GM23338 (cell line): ENCODE results near the gene PCBP2.

Experiments
- CTCF ChIP-seq, 2 experiments: fragments of 200-600 bp in 1 of 2; sonication (generic) in 1 of 2; conservative IDR thresholded peaks; 2 replicates each; pipeline versions ENCODE4 v1.5.1 to v1.6.1; 2016 to 2017; ENCODE audit warnings: antibody characterized with exemption in 2 of 2, low read depth in 2 of 2, mild to moderate bottlenecking in 2 of 2, moderate library complexity in 1 of 2
- ETS1 ChIP-seq: IDR thresholded peaks from 2 replicates; pipeline ENCODE4 v1.6.1; 2016; ENCODE audit warnings: antibody characterized with exemption
- EZH2 ChIP-seq: fragments of 200-600 bp; sonication (generic); IDR thresholded peaks from one replicate; pipeline ENCODE4 v1.8.0; 2017; ENCODE audit warnings: antibody characterized with exemption, mild to moderate bottlenecking, low read depth; ENCODE audit not compliant: unreplicated experiment
- EZH2phosphoT487 ChIP-seq: fragments of 200-600 bp; sonication (generic); IDR thresholded peaks from one replicate; pipeline ENCODE4 v1.8.1; 2018; ENCODE audit warnings: antibody characterized with exemption; ENCODE audit not compliant: unreplicated experiment
- JUNB ChIP-seq: IDR thresholded peaks from one replicate; pipeline ENCODE4 v1.6.1; 2016; ENCODE audit warnings: antibody characterized with exemption; ENCODE audit not compliant: unreplicated experiment
- NANOG ChIP-seq: IDR thresholded peaks from 2 replicates; pipeline ENCODE4 v1.6.1; 2016; ENCODE audit warnings: antibody characterized with exemption, borderline replicate concordance
- POLR2AphosphoS5 ChIP-seq: IDR thresholded peaks from 2 replicates; pipeline ENCODE4 v1.6.1; 2016; ENCODE audit warnings: antibody characterized with exemption, low read depth
- TF ChIP-seq, protein P1 (sequence below): fragments of 250-450 bp; sonication (Bioruptor Pico); IDR thresholded peaks from 2 replicates; pipeline ENCODE4 v1.5.0; 2020; ENCODE audit warnings: mild to moderate bottlenecking, moderate library complexity

DNA sequence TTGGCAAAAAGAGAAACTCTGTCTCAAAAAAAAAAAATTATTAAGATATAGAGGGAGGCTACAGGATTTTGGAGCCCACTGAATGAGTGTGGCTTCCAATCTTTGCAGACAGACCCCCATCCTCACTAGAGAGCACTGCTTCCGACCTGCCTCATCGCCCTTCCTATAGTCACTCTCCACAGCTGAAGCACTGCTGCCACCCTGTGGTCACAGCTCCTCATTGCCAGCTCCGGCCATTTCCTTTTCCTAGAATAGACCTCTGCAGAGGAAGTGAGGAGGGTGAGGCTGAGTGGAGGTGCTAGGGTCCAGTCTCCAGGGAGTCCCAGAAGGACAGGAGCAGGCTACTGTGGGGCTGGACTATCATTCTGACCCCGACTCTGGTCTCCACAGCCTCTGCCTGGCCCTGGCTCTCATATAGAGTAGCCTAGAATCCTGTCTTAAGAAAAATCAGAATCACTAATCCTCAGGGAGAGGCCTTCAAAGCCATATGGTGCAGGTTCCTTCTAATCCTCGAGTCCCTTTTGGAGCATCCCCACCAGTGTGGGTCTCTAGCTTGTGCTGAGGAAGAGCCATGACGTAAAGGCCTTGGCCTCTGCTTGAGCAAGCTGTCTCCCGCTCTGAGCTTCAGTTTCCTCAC, 56.8 kb downstream of the PCBP2 start:
- TF ChIP-seq NANOG (no peak), JUNB (no peak), CTCF (conservative IDR thresholded peaks at IDR 0.05; ENCODE audit: low read depth in 2 of 2) (peak; percentile 95 to 100), EZH2phosphoT487 (no peak), EZH2 (no peak), POLR2AphosphoS5 (no peak), ETS1 (no peak)
- TF ChIP-seq, protein P1, sequence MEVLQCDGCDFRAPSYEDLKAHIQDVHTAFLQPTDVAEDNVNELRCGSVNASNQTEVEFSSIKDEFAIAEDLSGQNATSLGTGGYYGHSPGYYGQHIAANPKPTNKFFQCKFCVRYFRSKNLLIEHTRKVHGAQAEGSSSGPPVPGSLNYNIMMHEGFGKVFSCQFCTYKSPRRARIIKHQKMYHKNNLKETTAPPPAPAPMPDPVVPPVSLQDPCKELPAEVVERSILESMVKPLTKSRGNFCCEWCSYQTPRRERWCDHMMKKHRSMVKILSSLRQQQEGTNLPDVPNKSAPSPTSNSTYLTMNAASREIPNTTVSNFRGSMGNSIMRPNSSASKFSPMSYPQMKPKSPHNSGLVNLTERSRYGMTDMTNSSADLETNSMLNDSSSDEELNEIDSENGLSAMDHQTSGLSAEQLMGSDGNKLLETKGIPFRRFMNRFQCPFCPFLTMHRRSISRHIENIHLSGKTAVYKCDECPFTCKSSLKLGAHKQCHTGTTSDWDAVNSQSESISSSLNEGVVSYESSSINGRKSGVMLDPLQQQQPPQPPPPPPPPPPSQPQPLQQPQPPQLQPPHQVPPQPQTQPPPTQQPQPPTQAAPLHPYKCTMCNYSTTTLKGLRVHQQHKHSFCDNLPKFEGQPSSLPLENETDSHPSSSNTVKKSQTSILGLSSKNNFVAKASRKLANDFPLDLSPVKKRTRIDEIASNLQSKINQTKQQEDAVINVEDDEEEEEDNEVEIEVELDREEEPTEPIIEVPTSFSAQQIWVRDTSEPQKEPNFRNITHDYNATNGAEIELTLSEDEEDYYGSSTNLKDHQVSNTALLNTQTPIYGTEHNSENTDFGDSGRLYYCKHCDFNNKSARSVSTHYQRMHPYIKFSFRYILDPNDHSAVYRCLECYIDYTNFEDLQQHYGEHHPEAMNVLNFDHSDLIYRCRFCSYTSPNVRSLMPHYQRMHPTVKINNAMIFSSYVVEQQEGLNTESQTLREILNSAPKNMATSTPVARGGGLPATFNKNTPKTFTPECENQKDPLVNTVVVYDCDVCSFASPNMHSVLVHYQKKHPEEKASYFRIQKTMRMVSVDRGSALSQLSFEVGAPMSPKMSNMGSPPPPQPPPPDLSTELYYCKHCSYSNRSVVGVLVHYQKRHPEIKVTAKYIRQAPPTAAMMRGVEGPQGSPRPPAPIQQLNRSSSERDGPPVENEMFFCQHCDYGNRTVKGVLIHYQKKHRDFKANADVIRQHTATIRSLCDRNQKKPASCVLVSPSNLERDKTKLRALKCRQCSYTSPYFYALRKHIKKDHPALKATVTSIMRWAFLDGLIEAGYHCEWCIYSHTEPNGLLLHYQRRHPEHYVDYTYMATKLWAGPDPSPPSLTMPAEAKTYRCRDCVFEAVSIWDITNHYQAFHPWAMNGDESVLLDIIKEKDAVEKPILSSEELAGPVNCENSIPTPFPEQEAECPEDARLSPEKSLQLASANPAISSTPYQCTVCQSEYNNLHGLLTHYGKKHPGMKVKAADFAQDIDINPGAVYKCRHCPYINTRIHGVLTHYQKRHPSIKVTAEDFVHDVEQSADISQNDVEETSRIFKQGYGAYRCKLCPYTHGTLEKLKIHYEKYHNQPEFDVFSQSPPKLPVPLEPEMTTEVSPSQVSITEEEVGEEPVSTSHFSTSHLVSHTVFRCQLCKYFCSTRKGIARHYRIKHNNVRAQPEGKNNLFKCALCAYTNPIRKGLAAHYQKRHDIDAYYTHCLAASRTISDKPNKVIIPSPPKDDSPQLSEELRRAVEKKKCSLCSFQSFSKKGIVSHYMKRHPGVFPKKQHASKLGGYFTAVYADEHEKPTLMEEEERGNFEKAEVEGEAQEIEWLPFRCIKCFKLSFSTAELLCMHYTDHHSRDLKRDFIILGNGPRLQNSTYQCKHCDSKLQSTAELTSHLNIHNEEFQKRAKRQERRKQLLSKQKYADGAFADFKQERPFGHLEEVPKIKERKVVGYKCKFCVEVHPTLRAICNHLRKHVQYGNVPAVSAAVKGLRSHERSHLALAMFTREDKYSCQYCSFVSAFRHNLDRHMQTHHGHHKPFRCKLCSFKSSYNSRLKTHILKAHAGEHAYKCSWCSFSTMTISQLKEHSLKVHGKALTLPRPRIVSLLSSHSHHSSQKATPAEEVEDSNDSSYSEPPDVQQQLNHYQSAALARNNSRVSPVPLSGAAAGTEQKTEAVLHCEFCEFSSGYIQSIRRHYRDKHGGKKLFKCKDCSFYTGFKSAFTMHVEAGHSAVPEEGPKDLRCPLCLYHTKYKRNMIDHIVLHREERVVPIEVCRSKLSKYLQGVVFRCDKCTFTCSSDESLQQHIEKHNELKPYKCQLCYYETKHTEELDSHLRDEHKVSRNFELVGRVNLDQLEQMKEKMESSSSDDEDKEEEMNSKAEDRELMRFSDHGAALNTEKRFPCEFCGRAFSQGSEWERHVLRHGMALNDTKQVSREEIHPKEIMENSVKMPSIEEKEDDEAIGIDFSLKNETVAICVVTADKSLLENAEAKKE (CRISPR knock-in tag) = no peak
